ELR (cell line): ENCODE results near the gene MEX3C.

Experiments
- DNase-seq: peaks from one replicate; pipeline ENCODE4 v3.0.0-alpha.2; 2015; ENCODE audit warnings: low read depth

MEX3C gene

GRCh38 chr18:51191128-51191717, 6.3 kb downstream of the MEX3C start:
- no peak for DNase-seq

DNA sequence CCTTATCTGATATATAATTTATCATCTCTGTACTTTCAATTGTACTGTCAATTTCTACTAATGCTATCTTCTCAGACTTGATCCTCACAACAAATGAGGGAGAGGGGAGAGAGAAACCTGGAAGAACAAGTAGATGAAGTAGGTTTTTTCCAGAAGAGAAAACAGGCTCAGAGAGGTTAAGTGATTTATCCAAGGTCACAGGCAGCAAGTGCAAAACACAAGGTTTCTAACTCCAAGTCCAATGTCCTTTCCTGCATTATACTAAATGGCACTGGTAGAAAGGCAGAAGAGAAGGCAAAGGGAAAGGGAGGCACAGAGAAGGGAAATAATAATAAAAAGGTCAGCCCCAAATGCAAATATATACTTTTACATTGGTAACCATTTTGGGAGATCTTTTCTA, 7.5 kb downstream of the MEX3C start:
- DNase-seq: no peak

DNA sequence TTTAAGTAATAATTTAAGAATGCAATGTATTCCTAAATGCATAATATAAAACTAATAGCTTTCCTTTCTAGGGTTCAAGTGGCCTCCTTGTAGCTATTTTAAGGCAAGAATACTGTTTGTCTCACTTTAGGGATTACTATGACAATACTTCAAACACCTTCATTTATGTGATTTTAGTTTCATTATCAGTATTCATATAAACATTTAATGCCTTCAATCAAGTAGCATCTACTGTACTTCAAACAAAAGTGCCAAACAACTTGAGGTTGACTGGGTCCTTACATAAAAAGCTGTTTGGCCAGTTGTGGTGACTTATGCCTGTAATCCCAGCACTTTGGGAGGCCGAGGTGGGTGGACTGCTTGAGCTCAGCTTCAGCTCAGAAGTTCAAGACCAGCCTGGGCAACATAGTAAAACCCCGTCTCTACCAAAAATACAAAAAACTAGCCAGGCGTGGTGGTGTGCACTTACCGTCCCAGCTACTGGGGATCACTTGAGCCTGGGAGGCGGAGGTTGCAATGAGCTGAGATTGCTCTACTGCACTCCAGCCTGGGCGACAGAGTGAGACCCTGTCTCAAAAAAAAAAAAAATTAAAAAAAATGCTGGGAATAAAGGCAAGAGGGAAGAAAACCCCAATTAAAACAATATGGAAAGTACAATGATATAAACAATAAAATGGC, 9.3 kb downstream of the MEX3C start:
- no peak for DNase-seq

- DNase-seq: peak; percentile 41
Observed at GRCh38 chr18:51185075-51185474, 12.4 kb downstream of the MEX3C start.

DNA sequence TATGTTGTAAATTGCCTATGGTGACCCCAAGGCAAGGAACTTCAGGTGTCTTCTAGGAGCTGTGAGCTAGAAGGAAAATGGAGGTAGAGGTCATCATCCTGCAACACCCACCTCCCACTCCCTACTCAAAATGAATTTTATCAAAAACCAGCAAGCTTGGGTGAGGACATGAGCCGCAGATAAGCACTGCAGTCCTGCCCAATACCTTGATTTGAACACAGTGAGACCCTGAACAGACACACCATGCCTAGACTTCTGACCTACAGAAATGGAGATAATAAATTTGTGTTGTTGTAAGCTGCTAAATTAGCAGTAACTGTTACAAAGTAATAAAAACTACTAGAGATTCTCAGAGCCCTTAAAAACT, 13.4 kb downstream of the MEX3C start:
- DNase-seq: no peak

GRCh38 chr18:51183372-51184090, 13.9 kb downstream of the MEX3C start:
- DNase-seq: no peak

GRCh38 chr18:51182824-51183223, 14.7 kb downstream of the MEX3C start:
- no peak for DNase-seq

GRCh38 chr18:51171625-51172259, 25.7 kb downstream of the MEX3C start:
- no peak for DNase-seq

DNA sequence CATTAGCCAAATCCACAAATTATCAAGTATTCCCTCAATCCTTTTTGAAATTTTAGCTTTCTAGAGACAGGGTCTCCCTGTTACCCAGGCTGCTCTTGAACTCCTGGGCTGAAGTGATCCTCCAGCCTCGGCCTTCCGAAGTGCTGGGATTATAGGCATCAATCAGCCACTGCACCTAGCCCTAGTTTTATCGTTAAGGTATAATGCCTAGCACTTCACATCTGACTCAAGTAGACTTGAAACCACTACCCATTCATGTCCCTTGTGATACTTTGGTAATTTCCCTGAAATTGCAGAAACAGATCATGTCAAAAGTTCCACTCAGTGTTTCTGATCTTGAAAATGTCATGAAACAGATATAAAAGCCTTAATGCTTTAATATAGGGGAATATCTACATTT, 26.3 kb downstream of the MEX3C start:
- DNase-seq: no peak

- DNase-seq: no peak
Observed at GRCh38 chr18:51170664-51171063, 26.8 kb downstream of the MEX3C start.

- DNase-seq: no peak
Observed at GRCh38 chr18:51169731-51170130, 27.8 kb downstream of the MEX3C start.

DNA sequence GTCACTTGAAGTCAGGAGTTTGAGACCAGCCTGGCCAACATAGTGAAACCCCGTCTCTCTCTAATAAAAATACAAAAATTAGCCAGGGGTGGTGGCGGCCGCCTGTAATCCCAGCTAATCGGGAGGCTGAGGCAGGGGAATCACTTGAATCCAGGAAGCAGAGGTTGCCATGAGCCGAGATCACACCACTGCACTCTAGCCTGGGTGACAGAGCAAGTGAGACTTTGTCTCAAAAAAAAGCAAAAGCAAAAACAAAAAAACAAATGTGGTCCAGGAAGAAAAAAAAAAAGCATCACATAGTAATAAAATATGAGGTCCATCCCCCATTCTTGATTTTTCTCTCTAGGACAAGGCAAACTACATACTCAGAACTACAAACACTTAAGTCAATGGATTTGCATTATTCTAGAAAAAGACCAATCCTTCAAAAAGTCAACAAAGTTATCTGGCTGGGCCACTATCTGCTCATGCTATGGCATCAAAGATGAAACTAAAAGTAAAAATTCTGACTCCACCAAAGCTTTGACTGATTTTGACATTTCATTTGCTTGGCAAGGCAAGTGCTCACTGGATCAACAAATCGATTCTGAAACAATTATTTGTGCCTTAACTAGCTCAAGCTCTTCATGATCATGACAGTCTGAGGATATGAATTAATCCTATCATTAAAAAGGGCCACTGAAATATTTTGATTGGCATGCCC, 28.4 kb downstream of the MEX3C start:
- DNase-seq: no peak

- no peak for DNase-seq
Observed at GRCh38 chr18:51168026-51168742, 29.3 kb downstream of the MEX3C start.

DNA sequence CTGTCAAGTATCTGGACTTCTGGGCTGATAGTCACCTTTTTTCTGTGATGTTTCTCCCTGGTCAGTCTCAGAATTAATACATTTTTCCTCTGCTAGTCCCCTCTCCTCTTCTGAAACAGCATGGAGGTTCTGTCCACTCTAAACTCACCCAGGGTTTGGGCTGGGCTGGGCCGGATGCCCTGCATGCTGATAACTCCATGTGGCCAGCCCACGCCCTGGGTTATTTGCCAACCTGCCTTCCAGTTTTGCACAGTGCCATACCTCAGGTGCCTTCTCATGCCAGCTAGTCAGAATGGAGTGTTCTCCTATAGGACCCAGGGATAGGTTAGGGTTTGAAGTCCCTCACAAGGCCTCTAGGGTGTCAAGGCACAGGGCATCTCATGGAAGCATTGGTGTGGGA, 32.2 kb downstream of the MEX3C start:
- DNase-seq: no peak

DNA sequence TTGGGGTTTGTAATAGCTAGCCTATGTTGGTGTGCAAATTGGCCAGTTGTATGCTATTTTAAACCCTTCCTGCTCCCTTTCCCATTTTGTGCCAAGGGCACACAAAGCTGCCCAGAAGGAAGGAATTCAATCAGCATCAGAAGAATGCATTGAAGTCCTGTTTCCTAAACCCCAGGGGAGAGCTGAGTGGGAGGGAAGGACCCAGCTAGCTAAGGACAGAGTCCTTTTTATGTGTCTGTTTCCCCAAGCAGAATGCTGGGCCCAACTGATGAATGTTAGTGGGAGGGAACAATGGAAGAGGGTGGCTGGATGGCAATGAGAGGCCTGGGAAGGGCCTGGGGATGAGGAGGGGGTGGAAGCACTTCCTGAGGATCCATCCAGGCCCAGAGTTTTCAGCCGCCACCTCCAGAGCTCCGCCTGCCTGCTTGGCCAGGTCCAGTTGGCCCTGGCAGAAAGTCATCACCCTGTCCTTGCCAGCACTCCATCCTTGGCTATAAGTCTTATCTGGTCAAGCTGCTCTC, 32.7 kb downstream of the MEX3C start:
- no peak for DNase-seq

GRCh38 chr18:51164342-51164741, 33.1 kb downstream of the MEX3C start:
- DNase-seq: no peak

DNA sequence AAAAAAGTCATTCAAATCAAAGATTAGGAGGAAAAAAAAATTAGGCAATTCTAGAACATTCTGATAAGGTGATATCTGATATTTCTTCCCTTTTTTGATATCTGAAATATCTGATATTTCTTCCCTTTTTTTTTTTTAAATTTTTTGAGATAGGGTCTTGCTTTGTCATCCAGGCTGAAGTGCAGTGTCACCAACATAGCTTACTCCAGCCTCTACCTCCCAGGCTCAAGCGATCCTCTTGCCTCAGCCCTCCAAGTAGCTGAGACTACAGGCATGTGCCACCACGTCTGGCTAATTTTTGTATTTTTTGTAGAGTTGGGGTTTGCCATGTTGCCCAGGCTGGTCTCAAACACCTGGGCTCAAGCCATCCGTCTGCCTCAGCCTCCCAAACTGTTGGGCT, 33.9 kb downstream of the MEX3C start:
- DNase-seq: no peak

- no peak for DNase-seq
Observed at GRCh38 chr18:51162617-51163016, 34.9 kb downstream of the MEX3C start.

DNA sequence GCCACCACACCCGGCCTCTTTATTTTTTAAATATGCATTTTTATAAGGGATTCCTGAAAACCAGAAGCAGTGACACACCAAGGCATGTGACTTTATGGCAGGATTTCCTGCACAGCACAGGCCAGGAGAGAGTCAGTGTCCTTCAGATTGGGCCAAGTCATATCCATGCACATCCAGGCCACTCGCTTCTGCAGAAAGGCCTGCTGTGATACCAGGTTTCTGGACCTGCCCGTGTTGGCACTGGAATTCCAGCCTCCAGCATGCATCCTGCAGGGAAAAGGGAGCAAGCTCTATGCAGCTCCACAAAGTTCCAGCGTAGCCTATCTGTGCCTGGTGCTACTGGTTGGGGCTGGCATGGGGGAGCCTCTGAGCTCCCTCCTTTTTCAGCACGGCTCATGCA, 36.8 kb downstream of the MEX3C start:
- DNase-seq: no peak

DNA sequence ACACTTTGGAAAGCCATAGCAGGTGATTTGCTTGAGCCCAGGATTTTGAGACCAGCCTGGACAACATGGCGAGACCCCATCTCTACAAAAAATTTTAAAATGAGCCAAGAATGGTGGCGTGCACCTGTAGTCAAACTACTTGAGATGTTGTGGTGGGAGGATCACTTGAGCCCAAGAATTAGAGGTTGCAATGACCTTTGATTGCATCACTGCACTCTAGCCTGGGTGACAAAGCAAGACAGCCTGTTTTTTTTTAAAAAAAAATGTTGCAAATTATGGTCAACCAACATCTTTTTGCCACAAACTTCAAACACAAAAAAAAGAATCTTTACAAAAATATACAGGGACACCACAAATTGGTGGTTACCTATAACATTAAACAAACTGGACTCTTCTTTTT, 40.3 kb downstream of the MEX3C start:
- no peak for DNase-seq

GRCh38 chr18:51154431-51155063, 42.9 kb downstream of the MEX3C start:
- no peak for DNase-seq
